HEK293T (cell line): ENCODE measurements around the gene ADPRM.

ENCODE experiments used
- CTCF ChIA-PET: fragments of 350-600 bp; formaldehyde crosslinking; extraction: SDS; loops from one replicate; lab custom pipeline; 2021; ENCODE audit warnings: antibody characterized with exemption, inconsistent platforms; lab: Yijun Ruan, JAX
- POLR2A ChIA-PET: fragments of 350-600 bp; formaldehyde crosslinking; extraction: SDS; loops from one replicate; lab custom pipeline; 2020; ENCODE audit warnings: antibody characterized with exemption, inconsistent platforms; lab: Yijun Ruan, JAX
- DNase-seq: peaks from one replicate; pipeline ENCODE4 v3.0.0; 2012; ENCODE audit warnings: mixed read lengths; ENCODE audit errors: extremely low spot score
- ARNT ChIP-seq: fragments of 450-650 bp; IDR thresholded peaks from 2 replicates; pipeline ENCODE4 v1.6.1; 2017; ENCODE audit warnings: mild to moderate bottlenecking
- BHLHE40 ChIP-seq: fragments of 450-650 bp; IDR thresholded peaks from 2 replicates; pipeline ENCODE4 v1.6.1; 2016; ENCODE audit warnings: mild to moderate bottlenecking, moderate library complexity, borderline replicate concordance
- CTBP1 ChIP-seq: fragments of 450-650 bp; IDR thresholded peaks from 2 replicates; pipeline ENCODE4 v1.6.1; 2016; ENCODE audit warnings: borderline replicate concordance
- ELF4 ChIP-seq: fragments of 450-650 bp; IDR thresholded peaks from 2 replicates; pipeline ENCODE4 v1.6.1; 2017; ENCODE audit warnings: antibody characterized with exemption
- FOXA1 ChIP-seq: fragments of 450-650 bp; IDR thresholded peaks from 2 replicates; pipeline ENCODE4 v1.6.1; 2016; ENCODE audit warnings: mild to moderate bottlenecking
- FOXK2 ChIP-seq: fragments of 450-650 bp; IDR thresholded peaks from 2 replicates; pipeline ENCODE4 v1.6.1; 2016; ENCODE audit warnings: mild to moderate bottlenecking
- FOXM1 ChIP-seq: fragments of 450-650 bp; IDR thresholded peaks from 2 replicates; pipeline ENCODE4 v1.6.1; 2017; ENCODE audit warnings: mild to moderate bottlenecking, borderline replicate concordance
- HDGF ChIP-seq: fragments of 450-650 bp; IDR thresholded peaks from 2 replicates; pipeline ENCODE4 v1.6.1; 2017; ENCODE audit warnings: antibody characterized with exemption, borderline replicate concordance
- L3MBTL2 ChIP-seq: fragments of 450-650 bp; conservative IDR thresholded peaks from 2 replicates; pipeline ENCODE4 v1.6.1; 2016; ENCODE audit warnings: mild to moderate bottlenecking
- LEF1 ChIP-seq: fragments of 450-650 bp; IDR thresholded peaks from 2 replicates; pipeline ENCODE4 v1.6.1; 2017; ENCODE audit warnings: mild to moderate bottlenecking, borderline replicate concordance
- NFRKB ChIP-seq: fragments of 450-650 bp; IDR thresholded peaks from 2 replicates; pipeline ENCODE4 v1.6.1; 2016; ENCODE audit warnings: mild to moderate bottlenecking, moderate library complexity
- SP1 ChIP-seq: fragments of 450-650 bp; IDR thresholded peaks from 2 replicates; pipeline ENCODE4 v1.6.1; 2017
- SUZ12 ChIP-seq: fragments of 450-650 bp; IDR thresholded peaks from 2 replicates; pipeline ENCODE4 v1.6.1; 2016; ENCODE audit warnings: mild to moderate bottlenecking
- TARDBP ChIP-seq: fragments of 450-650 bp; IDR thresholded peaks from 2 replicates; pipeline ENCODE4 v1.6.1; 2016
- ZNF384 ChIP-seq: fragments of 450-650 bp; IDR thresholded peaks from 2 replicates; pipeline ENCODE4 v1.6.1; 2016
- TF ChIP-seq, protein P1 (sequence below): fragments of 450-650 bp; IDR thresholded peaks from 2 replicates; pipeline ENCODE4 v1.6.1; 2016

ADPRM gene

DNA sequence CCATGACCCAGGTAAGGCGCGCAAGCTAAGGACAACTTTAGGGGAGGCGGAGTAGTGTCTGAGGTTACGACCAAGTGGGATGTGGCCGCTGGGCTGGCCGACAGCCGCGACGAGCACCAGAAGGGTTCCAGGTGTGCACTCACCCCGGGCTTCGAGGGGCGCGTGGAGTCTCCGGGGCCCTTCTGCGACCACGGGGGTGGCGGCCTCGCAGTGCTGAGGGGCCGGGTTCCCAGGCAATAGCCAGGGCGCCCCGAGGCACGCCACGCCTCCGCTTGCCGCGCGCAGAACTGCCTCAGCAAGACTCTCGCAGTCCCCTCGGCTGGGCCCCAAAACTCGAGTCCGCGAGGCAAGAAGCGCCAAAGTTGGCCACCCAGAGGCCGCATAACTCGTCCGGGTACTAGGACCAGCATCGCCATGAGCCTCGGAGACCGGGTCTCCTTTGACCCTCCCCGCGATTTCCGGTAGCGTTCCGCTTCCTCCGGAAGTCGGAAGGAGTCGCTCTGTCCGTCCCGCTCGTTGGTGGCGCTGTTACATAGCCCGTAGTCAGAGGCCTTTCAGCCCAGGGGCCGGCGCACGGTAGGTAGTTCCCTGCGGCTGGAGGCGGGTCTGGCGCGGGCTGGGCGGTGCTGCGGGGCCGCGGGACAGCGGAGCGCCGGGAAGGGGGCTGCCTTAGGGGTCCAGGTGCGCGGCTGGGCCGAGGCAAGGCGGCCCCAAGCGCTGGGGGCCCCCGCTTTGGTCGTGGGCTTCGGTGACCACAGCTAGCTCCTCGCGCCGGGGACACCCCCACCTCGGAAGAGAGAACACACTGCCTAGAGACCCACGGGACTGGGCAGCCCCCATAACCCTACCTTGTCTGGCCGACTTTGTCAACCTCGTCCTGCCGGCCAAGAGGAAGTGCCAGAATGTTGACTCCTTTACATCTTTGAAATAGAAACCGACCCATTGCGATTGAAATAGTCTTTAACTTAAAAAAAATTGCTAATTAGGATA is at the start of gene ADPRM, which contains the start of gene SCO1:
TSS of gene ADPRM (plus strand) at position 503 of the 990 bp plus-strand sequence. CDS start 7,333 bp downstream, outside the sequence.
TSS of gene SCO1 (minus strand) at position 442 of the 990 bp plus-strand sequence. CDS start at position 416, 26 bp downstream.
- POLR2A ChIA-PET = interaction anchor here (1.3 kb wide), 1 partner anchor 32 kb away, joined by 4 read pairs; the partner anchor contains the start of gene TMEM220
- DNase-seq = peak; percentile 88
- TF ChIP-seq ZNF384 = no peak
- no peak for TF ChIP-seq BHLHE40
- TF ChIP-seq HDGF = no peak
- TF ChIP-seq, protein P1, sequence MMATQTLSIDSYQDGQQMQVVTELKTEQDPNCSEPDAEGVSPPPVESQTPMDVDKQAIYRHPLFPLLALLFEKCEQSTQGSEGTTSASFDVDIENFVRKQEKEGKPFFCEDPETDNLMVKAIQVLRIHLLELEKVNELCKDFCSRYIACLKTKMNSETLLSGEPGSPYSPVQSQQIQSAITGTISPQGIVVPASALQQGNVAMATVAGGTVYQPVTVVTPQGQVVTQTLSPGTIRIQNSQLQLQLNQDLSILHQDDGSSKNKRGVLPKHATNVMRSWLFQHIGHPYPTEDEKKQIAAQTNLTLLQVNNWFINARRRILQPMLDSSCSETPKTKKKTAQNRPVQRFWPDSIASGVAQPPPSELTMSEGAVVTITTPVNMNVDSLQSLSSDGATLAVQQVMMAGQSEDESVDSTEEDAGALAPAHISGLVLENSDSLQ = no peak
- TF ChIP-seq ARNT = no peak
- peak; percentile 18; the same call in 1 of the 2 replicates for TF ChIP-seq L3MBTL2
- TF ChIP-seq SP1 = no peak
- TF ChIP-seq SUZ12 = no peak
- TF ChIP-seq TARDBP = no peak
- TF ChIP-seq FOXK2 = no peak
- TF ChIP-seq ELF4 = peak; percentile 43; the same call in 1 of the 2 replicates
- CTCF ChIA-PET = no interaction called here

GRCh38 chr17:10648381-10648780 is 49.0 kb upstream of the ADPRM start:
- TF ChIP-seq SP1 = no peak
- ChIA-PET CTCF (no interaction called here), POLR2A (no interaction called here)
- DNase-seq = no peak

DNA sequence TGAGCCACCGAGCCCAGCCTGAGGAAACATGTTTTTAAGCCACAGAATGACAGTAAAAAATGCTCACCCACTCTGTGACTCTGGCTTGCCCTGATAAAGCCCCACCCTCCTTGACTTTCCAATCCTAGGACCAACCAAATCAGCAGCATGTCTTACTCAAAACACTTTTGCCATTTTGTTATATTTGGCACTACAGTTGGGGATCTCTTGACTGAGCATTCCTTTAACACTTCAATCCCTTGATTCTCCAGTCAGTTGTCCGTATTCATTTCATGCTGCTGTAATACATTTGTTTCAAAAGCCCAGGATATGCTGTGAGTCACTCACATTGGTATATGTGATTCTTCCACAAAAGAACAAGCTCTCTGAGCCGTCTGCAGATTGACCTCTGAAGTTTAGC is 48.4 kb upstream of the ADPRM start:
- POLR2A ChIA-PET = no interaction called here
- CTCF ChIA-PET = no interaction called here
- TF ChIP-seq CTBP1 (no peak), HDGF (no peak), ZNF384 (no peak), L3MBTL2 (no peak), ARNT (no peak), NFRKB (no peak), ELF4 (no peak), BHLHE40 (no peak), TARDBP (no peak), SP1 (no peak), FOXM1 (no peak), FOXA1 (no peak), LEF1 (no peak), SUZ12 (no peak), FOXK2 (no peak)
- TF ChIP-seq, protein P1 = no peak
- no peak for DNase-seq

GRCh38 chr17:10649602-10650001 is 47.8 kb upstream of the ADPRM start:
- POLR2A ChIA-PET = no interaction called here
- TF ChIP-seq, protein P1 = no peak
- TF ChIP-seq L3MBTL2 (no peak), SUZ12 (no peak), NFRKB (no peak), SP1 (no peak), BHLHE40 (no peak), FOXA1 (no peak), ELF4 (no peak), ZNF384 (no peak), LEF1 (no peak), FOXM1 (no peak), TARDBP (no peak), ARNT (no peak), CTBP1 (no peak)
- CTCF ChIA-PET = no interaction called here
- DNase-seq = no peak

DNA sequence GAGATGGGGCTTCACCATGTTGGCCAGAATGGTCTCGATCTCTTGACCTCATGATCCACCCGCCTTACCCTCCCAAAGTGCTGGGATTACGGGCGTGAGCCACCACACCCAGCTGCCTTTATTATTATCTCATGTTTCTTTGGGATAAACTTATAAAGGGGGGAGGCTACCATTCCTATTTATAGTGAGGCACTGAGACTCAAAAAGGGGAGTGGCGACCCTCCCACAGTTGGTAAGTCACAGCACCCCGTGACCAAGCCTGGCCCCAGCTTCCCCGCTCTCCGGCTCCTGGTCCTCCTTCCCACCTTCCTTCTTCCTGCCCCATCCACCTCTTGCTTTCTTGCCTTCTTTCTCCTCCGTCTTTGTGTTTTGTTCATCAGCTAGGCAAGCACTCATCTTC is 45.5 kb upstream of the ADPRM start:
- ChIA-PET CTCF (interaction anchor here (0.6 kb wide), 1 partner anchor 68 kb away, joined by 3 read pairs; no protein-coding TSS in a partner anchor), POLR2A (no interaction called here)
- TF ChIP-seq FOXM1 = no peak
- no peak for TF ChIP-seq L3MBTL2
- no peak for TF ChIP-seq LEF1
- DNase-seq = no peak

GRCh38 chr17:10652984-10653659 is 44.3 kb upstream of the ADPRM start:
- ChIA-PET POLR2A (no interaction called here), CTCF (interaction anchor here (1.2 to 1.6 kb wide), 2 partner anchors 12 to 26 kb away, joined by 3 to 4 read pairs; no protein-coding TSS in a partner anchor)
- no peak for DNase-seq
- TF ChIP-seq SP1 (no peak), SUZ12 (no peak), ZNF384 (no peak)
- TF ChIP-seq, protein P1 = no peak
